ENCODE results near the gene SFXN5.

Gene SFXN5

DNA sequence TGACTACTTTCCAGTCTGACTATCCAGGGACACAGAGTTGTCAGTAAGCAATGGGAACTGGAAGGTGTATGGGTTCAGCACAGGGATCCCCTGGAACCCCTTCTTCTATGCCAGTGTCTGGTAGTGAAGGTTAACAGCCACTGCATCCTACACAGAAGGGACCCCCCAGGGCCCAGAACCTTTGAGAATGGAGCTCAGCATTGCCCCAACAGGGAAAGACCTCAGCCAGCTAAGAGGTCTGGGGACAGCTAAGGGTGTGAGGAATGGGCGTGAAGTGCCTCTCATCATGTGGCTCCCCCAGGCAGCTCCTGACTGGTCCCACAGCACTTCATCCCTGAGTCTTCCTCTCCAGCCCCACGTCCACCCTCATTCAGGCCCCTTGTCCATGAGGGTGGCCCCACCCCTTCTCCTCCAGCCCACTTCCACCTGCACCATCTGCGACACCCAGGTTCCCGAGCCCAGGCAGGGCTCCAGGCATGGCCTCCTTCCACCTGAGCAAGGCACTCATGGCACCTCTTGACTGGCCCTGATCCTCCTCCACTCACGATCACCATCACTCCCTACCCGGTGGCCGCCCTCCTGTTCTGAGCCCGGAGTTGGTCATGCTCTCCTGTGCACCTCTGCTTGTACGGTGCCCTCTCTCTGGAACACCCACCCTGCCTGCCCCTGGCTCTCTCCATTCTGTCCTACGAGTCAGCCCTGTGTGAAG is 77.1 kb downstream of the SFXN5 start:
- DNase-seq (ENCODE audit: low read depth) = no peak

DNA sequence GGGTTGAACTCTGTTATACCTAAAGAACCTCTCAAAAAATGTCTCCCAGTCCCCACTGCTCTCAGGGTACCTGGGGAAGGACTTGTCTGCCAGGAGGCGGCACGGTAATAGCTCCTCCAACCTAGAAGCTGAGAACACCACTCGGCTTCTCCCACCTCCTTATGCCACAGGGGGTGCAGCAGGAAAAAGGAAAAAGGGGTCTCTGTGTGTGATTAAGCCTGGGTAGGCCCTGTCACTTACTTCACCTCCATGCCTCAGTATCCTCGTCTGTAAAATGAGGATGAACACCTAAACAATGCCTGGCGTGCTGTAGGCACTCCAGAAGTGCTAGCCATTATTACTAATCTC is 77.6 kb downstream of the SFXN5 start:
- no peak for DNase-seq (ENCODE audit: low read depth)

DNA sequence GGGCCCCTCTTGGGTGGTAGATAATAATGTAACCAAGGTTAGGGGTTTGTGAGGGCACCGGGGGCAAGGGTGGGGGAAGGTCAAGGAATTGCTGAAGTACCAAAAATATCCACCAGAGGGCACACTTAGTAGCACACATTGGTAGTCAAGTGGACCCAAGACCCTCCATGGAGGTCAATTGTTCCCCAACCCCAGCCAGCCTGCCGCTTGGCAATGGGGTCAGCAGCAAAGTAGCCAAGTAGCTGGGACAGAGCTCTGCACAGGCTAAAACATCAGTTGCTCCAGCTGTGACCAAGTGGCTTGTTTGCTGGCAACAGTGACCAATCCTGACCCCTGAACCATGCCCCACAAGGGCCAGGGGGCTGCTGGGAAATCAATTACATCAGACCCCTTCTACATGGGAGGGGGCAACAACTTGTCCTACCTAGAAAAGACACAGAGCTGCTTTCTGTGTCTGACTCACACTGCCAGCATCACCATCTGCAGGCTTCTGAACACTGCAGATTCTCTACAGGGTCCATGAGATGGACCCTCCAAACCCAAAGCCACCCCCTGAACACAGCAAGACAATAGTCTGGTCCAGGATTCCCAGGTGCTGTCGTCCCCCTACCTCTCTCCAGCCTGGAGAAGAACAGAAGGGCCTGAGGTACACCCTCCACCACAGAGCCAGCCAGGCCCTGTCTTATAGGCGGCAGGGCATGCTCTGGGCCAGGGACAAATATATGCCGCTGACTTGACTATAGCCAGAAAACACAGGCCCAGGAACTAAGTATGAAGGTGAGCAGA is 78.2 kb downstream of the SFXN5 start:
- DNase-seq (ENCODE audit: low read depth) = no peak

DNA sequence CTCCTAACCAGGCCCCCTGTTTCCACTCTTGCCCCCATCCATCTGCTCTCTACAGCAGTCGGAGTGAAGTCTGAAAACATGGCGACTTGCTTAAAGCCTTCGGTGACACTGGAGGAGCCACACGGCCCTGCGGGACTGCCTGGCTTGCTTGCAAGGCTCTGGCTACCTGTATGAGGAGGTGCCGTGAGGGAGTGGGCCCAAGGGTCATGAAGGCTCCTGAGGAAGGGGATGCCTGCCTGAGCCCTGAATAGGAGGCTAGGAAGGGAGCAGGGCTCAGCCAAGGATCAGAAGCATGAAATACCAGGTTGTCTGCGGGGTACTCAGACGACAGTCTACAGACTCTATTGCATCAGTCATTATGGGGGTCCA is 78.8 kb downstream of the SFXN5 start:
- no peak for DNase-seq (ENCODE audit: low read depth)

DNA sequence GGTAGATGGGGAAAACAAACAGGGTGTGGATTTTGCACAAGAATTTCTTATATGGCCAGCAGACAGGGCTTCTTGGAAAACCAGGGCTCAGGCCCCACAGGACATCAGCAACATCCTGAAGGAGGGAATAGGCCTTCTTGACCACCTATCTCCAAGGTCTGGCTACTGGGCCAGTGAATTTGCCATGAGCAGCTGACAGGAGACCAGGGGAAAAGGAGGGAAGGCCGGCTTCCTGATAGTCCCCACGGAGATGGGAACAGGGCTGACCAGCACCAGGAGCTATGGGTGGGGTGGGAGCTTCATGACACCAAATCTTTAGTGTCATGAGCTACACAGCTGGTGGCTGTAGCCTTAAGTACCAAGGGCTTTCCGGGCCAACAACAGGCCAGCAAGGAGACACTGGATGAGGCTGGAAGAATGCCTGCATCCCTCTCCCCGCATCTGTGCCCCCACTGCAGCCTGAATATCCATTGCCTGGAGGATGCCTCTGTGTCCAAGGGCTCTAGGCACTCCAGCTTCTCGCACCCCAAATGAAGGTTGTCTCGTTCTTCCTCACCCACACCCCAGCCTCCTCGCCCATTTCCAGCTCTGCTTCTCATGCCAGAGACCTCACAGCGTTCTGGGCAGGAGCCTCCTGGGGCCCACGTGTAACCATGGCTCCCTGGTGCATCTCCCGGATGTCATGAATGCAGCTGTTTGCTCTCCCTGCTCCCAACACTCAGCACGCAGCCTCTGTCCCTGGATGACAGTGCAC is 79.4 kb downstream of the SFXN5 start:
- DNase-seq (ENCODE audit: low read depth) = no peak

DNA sequence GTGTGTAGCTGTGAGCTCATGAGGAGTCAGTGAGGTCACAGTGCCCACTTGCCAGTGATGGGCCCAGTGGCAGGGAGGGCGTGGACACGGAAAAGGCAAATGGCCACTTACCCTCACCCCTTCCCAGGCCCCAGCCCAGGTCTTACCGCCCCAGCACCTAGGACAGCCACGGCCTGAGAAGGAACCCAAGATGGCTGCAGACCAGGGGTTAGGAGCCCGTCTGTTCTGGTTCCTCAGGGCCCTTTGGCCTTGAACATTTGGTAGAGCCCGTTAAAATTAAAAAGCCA is 80.1 kb downstream of the SFXN5 start:
- DNase-seq (ENCODE audit: low read depth) = no peak

DNA sequence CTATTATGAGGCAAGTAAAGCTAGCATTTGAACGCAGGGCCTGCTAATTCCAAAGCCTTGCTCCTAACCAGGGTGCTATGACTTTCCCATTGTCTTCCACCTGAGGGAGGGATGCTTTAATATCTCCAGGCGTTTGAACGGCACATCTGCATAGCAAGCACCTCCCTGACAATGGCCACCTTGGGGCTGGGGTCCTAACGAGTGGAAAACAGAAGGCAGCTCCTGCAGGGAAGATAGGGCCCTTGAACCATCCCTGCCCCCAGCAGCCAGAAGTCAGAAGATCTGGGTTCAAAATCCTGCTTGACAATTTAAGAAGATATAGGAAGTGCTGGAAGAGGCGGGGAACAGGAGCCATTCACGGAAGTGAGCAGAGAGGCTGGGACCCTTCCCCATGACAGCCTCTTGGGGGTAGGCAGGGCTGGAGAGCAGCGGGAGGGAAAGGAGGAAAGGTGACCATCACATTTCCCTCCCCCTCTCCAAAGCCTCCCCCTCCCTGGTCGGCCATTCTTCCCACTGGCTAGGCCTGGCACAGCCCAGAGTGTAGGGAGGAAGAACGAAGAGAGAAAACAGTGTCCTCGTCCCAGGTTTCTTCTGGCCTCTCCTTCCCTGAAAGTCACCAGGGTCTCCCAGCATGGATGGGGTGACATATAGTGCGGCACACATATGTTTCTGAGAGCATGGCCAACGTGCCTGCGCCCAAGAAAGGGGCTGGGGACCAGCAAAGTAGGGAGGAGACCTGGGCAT is 80.6 kb downstream of the SFXN5 start:
- DNase-seq (ENCODE audit: low read depth) = no peak

DNA sequence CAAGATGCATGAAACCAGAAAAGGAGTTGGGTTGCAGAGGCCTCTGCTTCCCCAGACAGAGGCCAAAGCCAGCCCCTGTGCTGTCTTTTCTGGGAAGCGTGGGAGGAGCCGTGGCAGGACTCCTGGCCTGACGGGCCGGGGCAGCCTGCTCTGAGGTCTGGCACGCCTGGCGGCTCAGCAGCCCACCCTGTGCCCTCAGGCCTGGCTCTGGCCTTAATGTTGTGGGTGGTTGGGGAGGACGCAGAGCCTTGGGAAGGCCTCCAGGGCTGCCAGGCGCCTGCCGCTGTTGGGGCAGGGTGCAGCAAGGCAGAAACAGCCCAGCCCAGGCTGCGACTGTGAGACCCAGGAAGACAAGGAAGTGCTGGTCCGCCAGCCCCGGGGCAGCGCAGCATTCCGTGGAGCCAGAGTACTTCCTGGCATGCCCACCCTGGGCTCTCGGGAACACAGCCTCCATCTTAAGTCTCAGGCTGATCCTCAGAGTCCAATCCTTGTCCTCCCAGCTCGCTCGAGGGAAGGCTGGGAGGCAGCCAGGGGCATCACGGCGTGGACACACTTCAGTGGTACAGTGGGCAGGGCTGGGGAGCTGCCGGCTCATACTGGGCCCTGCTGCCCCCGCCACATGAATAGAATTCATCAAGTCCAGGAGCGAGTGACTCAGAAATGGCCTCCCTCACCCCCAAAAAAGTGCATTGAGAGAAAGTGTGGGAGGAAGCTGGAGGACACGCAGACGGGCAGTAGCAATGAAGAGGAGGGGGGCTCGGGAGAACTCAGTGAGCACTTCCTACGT is 81.5 kb downstream of the SFXN5 start:
- no peak for DNase-seq (ENCODE audit: low read depth)

DNA sequence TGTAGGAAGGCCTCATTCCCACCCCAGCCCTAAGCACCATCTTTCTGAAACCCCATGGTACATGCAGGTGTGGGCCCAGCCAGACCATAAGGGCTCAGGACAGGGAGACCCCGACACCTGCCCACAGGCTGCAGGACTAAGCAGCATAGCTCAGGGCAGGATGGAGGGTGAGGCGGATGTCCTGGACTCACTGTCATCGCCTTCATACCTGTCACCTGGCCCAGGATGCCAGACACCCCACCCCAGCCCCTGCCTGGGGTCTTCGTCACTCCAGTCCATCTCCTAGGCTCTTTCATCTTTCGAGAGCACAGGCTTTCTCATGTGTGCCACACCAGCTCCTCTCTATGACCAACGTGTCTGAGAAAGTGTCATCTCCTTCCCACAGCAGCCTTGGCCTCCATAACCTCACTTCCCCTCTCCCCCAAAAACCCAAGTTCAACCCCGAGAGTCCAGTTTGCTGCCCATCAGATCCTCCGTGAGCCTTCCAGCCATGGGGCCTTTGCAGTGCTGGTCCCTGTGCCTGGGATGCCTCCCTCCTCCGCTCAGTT is 82.7 kb downstream of the SFXN5 start:
- no peak for DNase-seq (ENCODE audit: low read depth)

DNA sequence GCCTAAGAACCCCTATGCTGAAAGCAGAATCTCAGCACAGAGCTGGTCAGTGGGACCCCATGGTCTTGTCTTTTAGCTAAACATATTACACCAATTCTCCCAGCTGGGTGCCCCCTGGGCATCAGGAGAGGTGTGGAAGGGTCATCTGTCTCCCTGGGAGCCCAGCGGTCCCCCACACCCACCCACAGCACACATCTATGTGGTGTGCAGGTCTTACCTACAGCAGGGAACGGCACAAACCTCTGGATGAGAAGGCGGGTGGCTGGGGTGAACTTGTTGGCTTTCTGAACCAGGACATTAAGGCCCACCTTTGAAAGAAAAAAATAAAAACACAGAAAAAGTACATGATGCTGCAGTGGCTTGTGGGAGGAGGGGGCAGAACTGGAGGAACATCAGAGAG is 83.5 kb downstream of the SFXN5 start:
- DNase-seq (ENCODE audit: low read depth) = no peak

DNA sequence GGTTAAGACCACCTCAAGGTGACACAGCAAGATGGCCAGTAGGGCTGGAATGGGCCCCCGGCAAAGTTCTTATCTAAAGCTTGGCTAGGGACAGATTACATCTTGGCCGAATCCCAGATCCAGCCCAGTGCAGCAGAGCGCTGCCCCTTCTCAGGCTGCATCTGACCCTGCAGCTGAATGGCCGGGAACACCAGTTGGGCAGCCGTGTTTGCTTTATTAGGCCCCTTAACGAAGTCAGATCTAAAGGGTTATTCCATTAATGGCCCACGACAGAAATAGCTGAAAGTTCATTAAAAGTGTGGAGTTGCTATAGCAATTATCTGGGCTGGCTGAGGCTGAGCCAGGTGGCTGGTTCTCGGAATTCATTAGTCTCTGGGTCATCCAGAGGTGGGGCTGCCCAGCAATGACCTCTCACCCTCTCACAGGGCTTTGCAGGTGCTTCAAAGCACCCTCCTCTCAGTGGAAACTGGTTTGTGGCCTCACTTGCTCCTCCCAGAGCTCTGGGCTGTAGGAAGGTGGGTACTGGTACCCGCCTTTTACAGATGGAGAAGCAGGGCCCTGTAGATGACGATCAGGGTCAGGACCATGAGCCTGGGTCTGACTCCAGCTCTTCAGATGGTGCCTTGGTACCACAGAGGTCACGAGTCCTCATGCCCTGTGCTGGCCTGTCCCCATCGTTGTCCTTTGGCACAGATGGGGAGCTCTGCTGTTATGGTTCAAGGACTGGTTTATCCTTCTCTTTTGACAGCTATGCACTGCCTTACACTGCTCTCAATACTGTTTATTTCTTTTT is 85.4 kb downstream of the SFXN5 start:
- no peak for DNase-seq (ENCODE audit: low read depth)

DNA sequence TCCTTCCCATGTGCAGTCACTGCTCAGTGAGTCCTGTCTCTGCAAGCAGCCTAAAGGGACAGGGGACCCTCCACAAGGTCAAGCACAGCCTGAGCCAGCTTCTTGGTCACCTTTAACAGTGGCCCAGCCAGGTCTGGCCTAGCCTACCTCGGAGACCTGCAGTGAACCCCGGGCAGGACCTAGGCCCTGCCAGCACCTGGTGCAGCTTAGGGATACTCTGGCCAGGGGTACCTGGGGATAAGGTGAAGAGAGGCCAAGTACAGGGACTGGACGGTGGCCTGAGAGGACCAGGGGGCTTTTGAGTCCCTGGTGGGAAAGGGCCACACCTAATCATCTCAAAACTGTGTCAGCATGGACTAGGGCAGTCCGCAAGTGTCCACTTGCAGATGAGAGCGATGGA is 86.4 kb downstream of the SFXN5 start:
- no peak for DNase-seq (ENCODE audit: low read depth)

DNA sequence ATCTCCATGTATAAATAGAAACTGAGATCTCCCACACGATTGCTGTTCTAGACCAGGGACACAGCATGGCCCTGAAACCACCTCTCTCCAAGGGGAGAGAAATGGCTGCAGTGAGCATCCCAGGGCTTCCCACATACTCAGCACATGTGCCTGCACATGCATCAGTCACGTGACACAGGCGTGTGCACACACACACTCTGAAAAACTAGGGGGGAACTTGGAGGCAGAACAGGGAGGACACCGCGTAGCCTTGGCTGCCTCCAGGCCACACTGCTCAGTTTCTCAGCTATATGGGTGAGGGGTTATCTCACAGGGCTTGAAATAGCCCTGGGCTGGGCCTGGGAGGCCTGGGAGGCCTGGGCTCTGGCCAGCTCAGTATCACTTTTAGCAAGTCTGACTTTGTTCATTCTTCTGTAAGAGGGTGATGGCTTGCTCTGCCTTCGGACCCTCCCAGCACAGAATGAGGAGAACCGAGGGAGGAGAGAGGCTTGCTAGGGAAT is 87.3 kb downstream of the SFXN5 start:
- no peak for DNase-seq (ENCODE audit: low read depth)

DNA sequence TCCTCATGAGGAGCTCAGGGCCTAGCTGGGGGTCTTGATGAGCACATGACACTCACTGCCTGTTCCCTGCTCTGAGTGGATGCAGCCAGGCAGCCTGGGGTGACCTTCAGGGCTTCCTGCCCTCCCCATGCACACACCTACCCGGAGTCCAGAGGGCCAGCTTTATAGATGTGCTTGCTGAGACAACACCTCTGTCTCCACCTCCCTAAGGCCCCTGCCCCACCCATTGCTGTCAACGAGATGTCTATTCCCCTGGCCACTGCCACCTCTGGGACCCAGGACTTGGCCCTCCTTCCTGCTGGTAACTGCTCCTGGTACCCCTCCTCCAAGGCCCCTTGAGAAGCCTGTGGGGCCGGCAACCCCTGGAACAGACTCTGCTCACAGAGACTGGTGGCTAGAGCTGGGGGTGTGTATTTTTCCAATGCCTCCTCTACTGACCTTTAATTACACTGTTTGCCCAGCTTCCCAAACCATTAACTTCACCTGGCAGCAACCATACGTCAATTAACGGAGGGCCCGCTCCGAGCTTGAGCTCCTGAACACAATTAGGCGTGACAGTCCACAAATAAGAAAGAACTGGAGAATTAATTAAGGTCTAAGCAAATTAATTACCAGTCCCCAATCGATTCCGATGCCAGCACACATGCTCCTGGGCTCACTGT is 87.9 kb downstream of the SFXN5 start:
- DNase-seq (ENCODE audit: low read depth) = no peak

DNA sequence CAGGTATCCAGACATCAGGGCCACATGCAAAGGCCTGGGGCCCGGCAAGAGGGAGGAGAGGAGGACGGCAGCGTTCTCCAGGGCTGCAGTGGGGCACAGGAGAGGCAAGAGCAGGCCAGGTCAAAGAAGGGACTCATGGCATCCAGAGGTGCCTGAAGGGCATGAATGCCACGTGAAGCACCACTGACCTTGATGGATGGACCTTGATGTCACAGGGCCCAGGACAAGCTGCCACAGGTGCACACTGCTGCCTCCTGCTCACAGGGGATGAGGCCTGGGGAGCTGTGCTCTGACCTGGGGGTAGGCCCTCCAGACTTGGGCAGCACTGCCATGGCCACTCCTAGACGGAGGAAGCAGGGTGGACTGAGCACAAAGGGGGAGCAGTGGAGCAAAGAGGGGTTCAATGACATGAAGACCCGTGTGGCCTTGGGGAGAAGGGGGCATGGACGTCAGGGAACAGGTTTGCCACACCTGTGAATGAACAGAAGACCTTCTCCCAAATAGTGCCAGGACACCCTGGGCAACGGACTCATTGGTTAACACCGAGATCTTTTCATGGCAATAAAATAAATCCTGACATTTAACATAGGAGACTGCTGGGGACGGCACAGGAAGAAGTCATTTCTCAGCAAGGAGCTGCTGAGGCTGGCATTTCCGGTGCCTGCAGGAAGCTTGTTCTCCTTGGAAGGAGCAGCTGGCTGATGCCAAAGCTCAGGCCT is 88.6 kb downstream of the SFXN5 start:
- no peak for DNase-seq (ENCODE audit: low read depth)

DNA sequence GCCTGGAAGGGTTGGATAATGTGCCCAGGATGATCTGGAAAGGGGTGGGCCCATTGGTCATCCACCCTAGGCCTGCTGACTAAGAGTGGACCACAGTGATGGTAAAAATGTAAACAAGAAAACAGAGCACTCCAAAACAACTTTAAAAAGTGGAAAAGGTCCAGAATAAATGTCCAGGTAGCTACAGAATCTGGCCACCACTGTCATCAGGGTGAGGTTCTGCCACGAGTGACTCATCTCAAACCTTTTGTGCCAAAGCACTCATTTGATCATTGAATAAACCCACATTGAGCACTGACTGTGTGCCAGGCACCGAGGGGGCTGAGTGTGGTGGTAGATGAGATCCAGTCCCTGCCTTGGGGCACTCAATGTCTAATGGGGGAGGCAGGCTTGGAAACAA is 89.3 kb downstream of the SFXN5 start:
- DNase-seq (ENCODE audit: low read depth) = no peak

DNA sequence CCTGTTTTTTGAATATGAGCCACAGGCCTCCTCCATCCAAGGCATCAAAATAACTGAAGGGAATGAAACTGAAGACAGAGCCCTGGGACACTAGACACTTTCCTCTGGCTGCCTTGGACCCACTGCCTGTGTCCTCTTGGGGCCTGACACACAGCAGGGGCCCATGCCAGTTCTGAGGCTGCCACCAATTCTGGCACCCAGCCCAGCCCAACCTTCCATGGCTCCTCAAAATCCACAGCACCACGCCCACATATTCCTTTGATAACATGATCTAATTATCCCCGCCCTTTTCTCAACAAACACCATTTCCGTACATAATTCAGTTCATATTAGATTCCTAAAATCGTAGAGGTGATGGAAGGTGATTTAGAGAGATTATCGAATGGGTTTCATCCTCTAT is 90.0 kb downstream of the SFXN5 start:
- DNase-seq (ENCODE audit: low read depth) = no peak

DNA sequence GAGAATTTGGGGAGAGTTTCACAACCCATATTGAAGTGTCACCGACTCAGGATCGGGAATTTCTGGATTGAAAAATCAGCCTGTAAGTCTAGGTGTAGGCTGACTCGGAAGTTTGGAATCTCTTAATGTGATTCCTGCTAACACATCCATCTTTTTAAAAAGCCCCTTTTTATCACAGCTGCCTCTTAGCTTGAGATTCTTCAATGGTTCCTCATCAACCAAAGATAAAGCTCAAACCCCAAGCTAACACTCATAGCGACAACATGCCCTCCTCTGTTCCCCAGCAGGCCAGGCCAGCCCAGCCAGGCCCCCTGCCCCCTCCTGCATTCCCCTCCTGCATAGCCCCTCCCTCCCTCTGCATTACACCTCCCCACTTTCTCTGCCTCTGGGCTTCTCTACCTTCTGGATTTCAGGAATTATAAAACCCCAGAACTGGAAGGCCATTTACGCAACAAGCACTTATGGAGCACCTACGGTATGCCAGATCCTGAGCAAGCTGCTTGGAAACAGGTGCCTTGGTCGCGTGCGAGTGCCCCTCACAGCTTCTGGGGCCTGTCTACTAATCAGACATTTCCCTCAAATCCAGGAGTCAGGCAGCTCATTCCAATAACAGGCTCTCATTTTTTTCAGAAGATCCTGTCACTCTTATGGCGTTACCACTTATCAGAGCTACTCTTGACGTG is 90.8 kb downstream of the SFXN5 start:
- no peak for DNase-seq (ENCODE audit: low read depth)

DNA sequence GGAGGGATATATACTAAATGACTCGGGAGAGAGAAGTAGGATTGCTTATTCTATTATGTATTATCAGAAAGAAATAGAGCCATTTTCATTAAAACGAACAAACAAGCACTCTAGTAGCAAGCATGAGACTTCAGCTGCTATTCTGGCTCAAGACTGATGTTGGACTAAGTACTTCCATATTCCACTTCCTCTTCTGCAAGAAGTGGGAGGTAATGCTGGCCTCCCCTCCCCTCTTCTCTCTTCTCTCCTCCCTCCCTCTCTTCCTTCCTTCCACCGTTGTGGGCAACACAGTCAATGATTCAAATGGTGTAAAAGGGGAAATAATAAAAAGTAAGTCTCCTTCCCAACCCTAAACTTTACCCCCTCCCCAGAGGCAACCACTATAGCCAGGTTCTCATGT is 91.6 kb downstream of the SFXN5 start:
- DNase-seq (ENCODE audit: low read depth) = no peak
